IMR-90 (cell line): ENCODE measurements around the gene CLUH. TPM values are rescaled to one million over a fixed set of nuclear protein-coding genes. Genes with fewer than 3 reads are reported as not detected.
A peak's percentile ranks its signal among the peaks of the same experiment; 100 is the strongest.

ENCODE experiments used
- ATAC-seq: fragments of 200-7000 bp; cut with Tn5 transposase; 2 replicates; pipeline ENCODE4 v1.9.1; 2020; ENCODE audit warnings: low read depth, mild to moderate bottlenecking, moderate library complexity
- BruUV-seq: library from RNA; stranded (reverse); fragments of 400-500 nt; replicated peaks from 2 replicates; lab custom pipeline; 2021; lab: Mats Ljungman, UMichigan
- CTCF ChIA-PET: fragments of 300-600 bp; formaldehyde crosslinking; extraction: SDS; loops from one replicate; lab custom pipeline; 2021; ENCODE audit warnings: antibody characterized with exemption; lab: Yijun Ruan, JAX
- POLR2A ChIA-PET: fragments of 300-600 bp; sonication (Branson Sonifier 250); formaldehyde crosslinking; loops from one replicate; lab custom pipeline; 2022; ENCODE audit warnings: antibody characterized with exemption; ENCODE audit not compliant: unreplicated experiment; lab: Charles Lee
- DNase-seq: peaks from one replicate; pipeline ENCODE4 v3.0.0; 2013
- H2AFZ ChIP-seq: replicated peaks from 2 replicates; pipeline ENCODE3; 2013; ENCODE audit warnings: low read length, mild to moderate bottlenecking; ENCODE audit not compliant: poor library complexity
- H2AK5ac ChIP-seq: 2 replicates; pipeline ENCODE4 v1.6.1; 2013; ENCODE audit warnings: low read depth, low read length, inconsistent platforms
- H2AK9ac ChIP-seq: replicated peaks from 2 replicates; pipeline ENCODE3; 2013; ENCODE audit warnings: mild to moderate bottlenecking, low read depth, low read length, moderate library complexity; ENCODE audit not compliant: poor library complexity
- H2BK120ac ChIP-seq: 2 replicates; pipeline ENCODE4 v1.6.1; 2013; ENCODE audit warnings: low read depth, low read length, inconsistent platforms
- H2BK15ac ChIP-seq: 3 replicates; pipeline ENCODE4 v1.6.1; 2013; ENCODE audit warnings: low read depth, low read length, inconsistent platforms
- H2BK20ac ChIP-seq: 2 replicates; pipeline ENCODE4 v1.6.1; 2013; ENCODE audit warnings: low read depth, mild to moderate bottlenecking, inconsistent platforms, low read length, moderate library complexity
- H2BK5ac ChIP-seq: 2 replicates; pipeline ENCODE4 v1.6.1; 2013; ENCODE audit warnings: mild to moderate bottlenecking, low read depth, low read length, inconsistent platforms; ENCODE audit not compliant: poor library complexity, severe bottlenecking
- H3K14ac ChIP-seq: replicated peaks from 2 replicates; pipeline ENCODE4 v1.6.1; 2013; ENCODE audit warnings: low read depth, low read length, inconsistent platforms
- H3K18ac ChIP-seq: 2 replicates; pipeline ENCODE4 v1.6.1; 2013; ENCODE audit warnings: low read depth, low read length, control low read depth
- H3K23ac ChIP-seq: 2 replicates; pipeline ENCODE4 v1.6.1; 2013; ENCODE audit warnings: low read depth, low read length, inconsistent platforms
- H3K27ac ChIP-seq: 2 replicates; pipeline ENCODE4 v1.5.1; 2013; ENCODE audit warnings: mild to moderate bottlenecking, control low read depth, low read length; ENCODE audit not compliant: insufficient read depth
- H3K27me3 ChIP-seq: 2 replicates; pipeline ENCODE4 v1.6.1; 2013; ENCODE audit warnings: low read length; ENCODE audit not compliant: control insufficient read depth, insufficient read depth
- H3K36me3 ChIP-seq: 2 replicates; pipeline ENCODE4 v1.6.1; 2013; ENCODE audit warnings: low read length, mixed read lengths; ENCODE audit not compliant: control insufficient read depth, insufficient read depth
- H3K4ac ChIP-seq: 2 replicates; pipeline ENCODE4 v1.6.1; 2013; ENCODE audit warnings: low read depth, low read length, inconsistent platforms
- H3K4me1 ChIP-seq: 2 replicates; pipeline ENCODE4 v1.6.1; 2013; ENCODE audit warnings: low read length, mixed read lengths; ENCODE audit not compliant: control insufficient read depth, insufficient read depth
- H3K4me2 ChIP-seq: 2 replicates; pipeline ENCODE4 v1.6.1; 2013; ENCODE audit warnings: low read depth, mild to moderate bottlenecking, control low read depth, low read length, moderate library complexity
- H3K4me3 ChIP-seq: 2 replicates; pipeline ENCODE4 v1.5.1; 2013; ENCODE audit warnings: low read depth, mild to moderate bottlenecking, control low read depth, low read length, moderate library complexity; ENCODE audit not compliant: insufficient read depth
- H3K56ac ChIP-seq: 2 replicates; pipeline ENCODE4 v1.6.1; 2013; ENCODE audit warnings: low read length, inconsistent platforms; ENCODE audit not compliant: insufficient read depth; ENCODE audit errors: extremely low read depth
- H3K79me1 ChIP-seq, 2 experiments: 2 replicates each; pipeline ENCODE4 v1.6.1; 2013; ENCODE audit warnings: low read length in 2 of 2, inconsistent platforms in 1 of 2, low read depth in 1 of 2
- H3K9ac ChIP-seq: 2 replicates; pipeline ENCODE4 v1.6.1; 2013; ENCODE audit warnings: low read depth, low read length, control low read depth
- H3K9me1 ChIP-seq: 2 replicates; pipeline ENCODE4 v1.6.1; 2013; ENCODE audit warnings: low read length, inconsistent platforms; ENCODE audit not compliant: insufficient read depth
- H3K9me3 ChIP-seq: 2 replicates; pipeline ENCODE4 v1.6.1; 2013; ENCODE audit warnings: low read length; ENCODE audit not compliant: control insufficient read depth, insufficient read depth
- H4K20me1 ChIP-seq: 2 replicates; pipeline ENCODE4 v1.6.1; 2013; ENCODE audit warnings: low read length, inconsistent platforms; ENCODE audit not compliant: insufficient read depth
- H4K5ac ChIP-seq: 2 replicates; pipeline ENCODE4 v1.6.1; 2013; ENCODE audit warnings: mild to moderate bottlenecking, low read depth, low read length, control low read depth
- H4K8ac ChIP-seq, 2 experiments: 2 replicates each; pipeline ENCODE4 v1.6.1; 2013; ENCODE audit warnings: low read depth in 2 of 2, low read length in 2 of 2, control low read depth in 1 of 2, inconsistent platforms in 1 of 2
- H4K91ac ChIP-seq: 2 replicates; pipeline ENCODE4 v1.6.1; 2013; ENCODE audit warnings: low read depth, low read length, inconsistent platforms; ENCODE audit not compliant: insufficient read depth
- BHLHE40 ChIP-seq: fragments of 150-350 bp; IDR thresholded peaks from 2 replicates; pipeline ENCODE4 v1.6.1; 2016; ENCODE audit warnings: mild to moderate bottlenecking, low read depth, low read length
- CEBPB ChIP-seq: IDR thresholded peaks from 2 replicates; pipeline ENCODE4 v1.6.1; 2012; ENCODE audit warnings: low read depth, low read length, improper control_type of control experiment
- CHD1 ChIP-seq: IDR thresholded peaks from 2 replicates; pipeline ENCODE4 v1.6.1; 2012; ENCODE audit warnings: low read depth, low read length, improper control_type of control experiment
- CTCF ChIP-seq: conservative IDR thresholded peaks from 2 replicates; pipeline ENCODE4 v1.5.1; 2012; ENCODE audit warnings: mild to moderate bottlenecking, low read depth, low read length, improper control_type of control experiment
- MAFK ChIP-seq: IDR thresholded peaks from 2 replicates; pipeline ENCODE4 v1.6.1; 2012; ENCODE audit warnings: low read depth, low read length, improper control_type of control experiment
- MAZ ChIP-seq: IDR thresholded peaks from 2 replicates; pipeline ENCODE4 v1.6.1; 2012; ENCODE audit warnings: low read depth, mild to moderate bottlenecking, low read length, improper control_type of control experiment, moderate library complexity, borderline replicate concordance
- POLR2A ChIP-seq: IDR thresholded peaks from 2 replicates; pipeline ENCODE4 v1.6.1; 2012; ENCODE audit warnings: mild to moderate bottlenecking, low read depth, low read length
- RAD21 ChIP-seq: IDR thresholded peaks from 2 replicates; pipeline ENCODE4 v1.6.1; 2012; ENCODE audit warnings: low read length, improper control_type of control experiment
- RFX5 ChIP-seq: IDR thresholded peaks from 2 replicates; pipeline ENCODE4 v1.8.0; 2012; ENCODE audit warnings: low read depth, mild to moderate bottlenecking, low read length, moderate library complexity
- USF2 ChIP-seq: fragments of 150-350 bp; IDR thresholded peaks from 2 replicates; pipeline ENCODE4 v1.6.1; 2017; ENCODE audit warnings: mild to moderate bottlenecking, antibody characterized with exemption, low read length, low read depth
- WGBS, 2 experiments: methylation state at CpG; one replicate each; pipeline versions ENCODE4 v1.1.5 to v1.1.7; 2013; ENCODE audit warnings: missing lambda C conversion rate in 2 of 2; ENCODE audit not compliant: insufficient read length in 1 of 2; ENCODE audit errors: extremely low coverage in 2 of 2; 5-methylcytosine and 5-hydroxymethylcytosine counted together
- dilution Hi-C: fragments of 300-500 bp; cut with HindIII; formaldehyde crosslinking; loops from one replicate; pipeline ENCODE4 v1.14.3; 2018; ENCODE audit warnings: low sequenced_read_pairs; ENCODE audit not compliant: unreplicated experiment
- in situ Hi-C: fragments of 300-500 bp; cut with MboI; formaldehyde crosslinking; loops from 3 replicates; pipeline ENCODE4 v1.14.3; 2019; ENCODE audit warnings: low sequenced_read_pairs, inconsistent platforms, mixed read lengths
- intact Hi-C: fragments of 100-400 bp; cut with micrococcal nuclease; formaldehyde crosslinking; loops from 2 replicates; pipeline ENCODE4 v1.10.0; 2022
- polyA plus RNA-seq, 3 experiments: library from polyadenylated mRNA; depleted of rRNA; stranded (reverse); fragments of >200 nt; gene quantifications; 2 replicates each; pipeline ENCODE4 v1.2.3, GENCODE V29; 2012; ENCODE audit warnings: low replicate concordance in 1 of 3
- total RNA-seq: library from RNA; depleted of rRNA; stranded (reverse); fragments of >200 nt; gene quantifications from 2 replicates; pipeline ENCODE4 v1.2.3, GENCODE V29; 2012

Gene CLUH
- total and polyA plus RNA-seq, 2 of the 4 experiments (the other 2 are of a cell fraction), result 12.9 to 42.0 TPM

- Histone ChIP-seq H3K4ac (no peak overlapping the region), H2BK5ac (no peak overlapping the region), H3K9ac (no peak overlapping the region), H2AK5ac (no peak overlapping the region), H2AK9ac (no peak overlapping the region), H2BK15ac (no peak overlapping the region), H3K4me2 (no peak overlapping the region), H3K27ac (no peak overlapping the region), H3K4me3 (no peak overlapping the region), H4K5ac (no peak overlapping the region), H4K91ac (no peak overlapping the region), H3K23ac (no peak overlapping the region), H3K9me1 (peaks cover 4% of the 10 kb centered on the region; the same call in 1 of the 2 replicates), H3K36me3 (peaks cover 39% of the 10 kb centered on the region), H2BK20ac (no peak overlapping the region), H4K20me1 (peaks cover 55% of the 10 kb centered on the region), H2AFZ (peak overlapping the region; percentile 32), H2BK120ac (no peak overlapping the region), H3K9me3 (no peaks in the 10 kb centered on the region), H3K56ac (no peak overlapping the region), H3K18ac (no peak overlapping the region), H3K4me1 (peaks cover 19% of the 10 kb centered on the region), H3K79me1 (peaks cover 11 to 56% of the 10 kb centered on the region in 2 experiments), H3K27me3 (no peaks in the 10 kb centered on the region), H4K8ac (no peak overlapping the region), H3K14ac (no peak overlapping the region)
- ChIA-PET CTCF (no interaction called here), POLR2A (no interaction called here)
- no TSS peak for BruUV-seq
- no peak for TF ChIP-seq BHLHE40
- no peak for TF ChIP-seq USF2
- TF ChIP-seq CTCF, result no peak
- TF ChIP-seq MAZ, result no peak
- no peak for TF ChIP-seq RFX5
- no peak for TF ChIP-seq CHD1
- TF ChIP-seq MAFK, result no peak
- no peak for TF ChIP-seq POLR2A
- TF ChIP-seq RAD21, result no peak
- TF ChIP-seq CEBPB, result no peak
- intact Hi-C loops, result no loop called here
- ATAC-seq (no peak), DNase-seq (no peak)
- in situ Hi-C loops, result no loop called here
- 91% methylated on average over 10 of the region's 16 CpGs; no CpG with 5 or more reads in 1 of the 2 experiments for WGBS, 2 experiments
- dilution Hi-C loops, result no loop called here
Measured at GRCh38 chr17:2703606-2704005, 8.0 kb downstream of the CLUH start.
